GM23338 (cell line): ENCODE data around the gene RAB34. TPM values are rescaled to one million over a fixed set of nuclear protein-coding genes. Genes with fewer than 3 reads are reported as not detected.

Experiments
- ATAC-seq: fragments of 200-7000 bp; cut with Tn5 transposase; 3 replicates; pipeline ENCODE4 v1.9.1; 2020
- DNase-seq: peaks from one replicate; pipeline ENCODE4 v3.0.0-alpha.2; 2015; ENCODE audit warnings: low spot score
- H2AFZ ChIP-seq: fragments of 200-600 bp; sonication (generic); 2 replicates; pipeline ENCODE4 v1.8.0; 2016; ENCODE audit warnings: antibody characterized with exemption, mild to moderate bottlenecking, moderate library complexity
- H3F3A ChIP-seq: fragments of 200-600 bp; sonication (generic); replicated peaks from 2 replicates; pipeline ENCODE4 v1.8.0; 2017; ENCODE audit warnings: antibody characterized with exemption, mixed run types, low read depth
- H3K27ac ChIP-seq: fragments of 200-600 bp; sonication (generic); 2 replicates; pipeline ENCODE4 v1.6.1; 2016; ENCODE audit warnings: low read depth
- H3K27me3 ChIP-seq: fragments of 200-600 bp; sonication (generic); 2 replicates; pipeline ENCODE4 v1.8.0; 2016; ENCODE audit warnings: mild to moderate bottlenecking, mixed run types, moderate library complexity; ENCODE audit not compliant: insufficient read depth
- H3K36me3 ChIP-seq: fragments of 200-600 bp; sonication (generic); 2 replicates; pipeline ENCODE4 v1.8.0; 2016; ENCODE audit warnings: mild to moderate bottlenecking; ENCODE audit not compliant: insufficient read depth
- H3K4me1 ChIP-seq: fragments of 200-600 bp; sonication (generic); 2 replicates; pipeline ENCODE4 v1.8.0; 2016; ENCODE audit warnings: mild to moderate bottlenecking, moderate library complexity; ENCODE audit not compliant: insufficient read depth
- H3K4me2 ChIP-seq: fragments of 200-600 bp; sonication (generic); 2 replicates; pipeline ENCODE4 v1.7.1; 2017; ENCODE audit warnings: mixed run types
- H3K4me3 ChIP-seq: fragments of 200-600 bp; sonication (generic); 2 replicates; pipeline ENCODE4 v1.6.1; 2016; ENCODE audit warnings: mixed run types
- H3K79me2 ChIP-seq: fragments of 200-600 bp; sonication (generic); replicated peaks from 2 replicates; pipeline ENCODE4 v1.8.0; 2017; ENCODE audit warnings: mild to moderate bottlenecking; ENCODE audit not compliant: insufficient read depth
- H3K9me2 ChIP-seq: fragments of 200-600 bp; sonication (generic); 2 replicates; pipeline ENCODE4 v1.8.0; 2017; ENCODE audit not compliant: insufficient read depth
- H4K20me1 ChIP-seq: fragments of 200-600 bp; sonication (generic); replicated peaks from 2 replicates; pipeline ENCODE4 v1.8.0; 2017; ENCODE audit warnings: mild to moderate bottlenecking; ENCODE audit not compliant: insufficient read depth
- H3K27ac Mint-ChIP-seq: 2 replicates; pipeline ENCODE4 v1.8.0; 2020; ENCODE audit warnings: inconsistent platforms, mild to moderate bottlenecking, moderate library complexity, mixed read lengths
- H3K27me3 Mint-ChIP-seq: 3 replicates; pipeline ENCODE4 v1.8.0; 2022; ENCODE audit warnings: low read depth, mild to moderate bottlenecking, moderate library complexity, mixed read lengths, inconsistent platforms; ENCODE audit not compliant: insufficient read depth, poor library complexity
- H3K36me3 Mint-ChIP-seq: 3 replicates; pipeline ENCODE4 v1.8.0; 2021; ENCODE audit warnings: low read depth, mild to moderate bottlenecking, inconsistent platforms, moderate library complexity, mixed read lengths
- H3K4me1 Mint-ChIP-seq: 3 replicates; pipeline ENCODE4 v1.8.0; 2020; ENCODE audit warnings: mild to moderate bottlenecking, inconsistent platforms, mixed read lengths
- H3K4me3 Mint-ChIP-seq: 3 replicates; pipeline ENCODE4 v1.8.0; 2021; ENCODE audit warnings: moderate library complexity, mild to moderate bottlenecking, inconsistent platforms, mixed read lengths
- H3K9me3 Mint-ChIP-seq: 3 replicates; pipeline ENCODE4 v1.8.0; 2020; ENCODE audit warnings: moderate library complexity, mild to moderate bottlenecking, inconsistent platforms, mixed read lengths
- CREB1 ChIP-seq: fragments of 250-450 bp; sonication (Bioruptor Pico); IDR thresholded peaks from 2 replicates; pipeline ENCODE4 v1.5.0; 2020; ENCODE audit warnings: low read depth, mild to moderate bottlenecking, moderate library complexity
- EZH2 ChIP-seq: fragments of 200-600 bp; sonication (generic); IDR thresholded peaks from one replicate; pipeline ENCODE4 v1.8.0; 2017; ENCODE audit warnings: antibody characterized with exemption, mild to moderate bottlenecking, low read depth; ENCODE audit not compliant: unreplicated experiment
- EZH2phosphoT487 ChIP-seq: fragments of 200-600 bp; sonication (generic); IDR thresholded peaks from one replicate; pipeline ENCODE4 v1.8.1; 2018; ENCODE audit warnings: antibody characterized with exemption; ENCODE audit not compliant: unreplicated experiment
- JUNB ChIP-seq: IDR thresholded peaks from one replicate; pipeline ENCODE4 v1.6.1; 2016; ENCODE audit warnings: antibody characterized with exemption; ENCODE audit not compliant: unreplicated experiment
- POLR2AphosphoS5 ChIP-seq: IDR thresholded peaks from 2 replicates; pipeline ENCODE4 v1.6.1; 2016; ENCODE audit warnings: antibody characterized with exemption, low read depth
- ZNF114 ChIP-seq: fragments of 250-450 bp; sonication (Bioruptor Pico); IDR thresholded peaks from 2 replicates; pipeline ENCODE4 v1.5.0; 2020; ENCODE audit warnings: mild to moderate bottlenecking, moderate library complexity
- ZNF331 ChIP-seq: fragments of 250-450 bp; sonication (Bioruptor Pico); IDR thresholded peaks from 2 replicates; pipeline ENCODE4 v1.5.0; 2020; ENCODE audit warnings: low read depth, mild to moderate bottlenecking, moderate library complexity
- polyA plus RNA-seq: library from polyadenylated mRNA; unstranded; fragments of >200 nt; fragmentation: Nextera tagmentation; extraction: Ambion mirVana; gene quantifications from 2 replicates; pipeline ENCODE4 v1.2.1, GENCODE V29; 2016
- total RNA-seq: library from RNA; depleted of rRNA; stranded (reverse); fragments of >200 nt; shearing (Covaris generic); gene quantifications from 2 replicates; pipeline ENCODE4 v1.2.3, GENCODE V29; 2014
- TF ChIP-seq, protein P1 (sequence below): IDR thresholded peaks from one replicate; pipeline ENCODE4 v1.6.1; 2018; ENCODE audit warnings: antibody characterized with exemption; ENCODE audit not compliant: unreplicated experiment
- TF ChIP-seq, protein P2 (sequence below): IDR thresholded peaks from 2 replicates; pipeline ENCODE4 v1.6.1; 2016; ENCODE audit warnings: antibody characterized with exemption

RAB34 gene
- total and polyA plus RNA-seq, 2 experiments from 2014 or later, result 184 to 394 TPM

GRCh38 chr17:28737770-28738679, 20.4 kb upstream of the RAB34 start:
- no peak overlapping the region for H3K27ac ChIP-seq
- peaks cover 11% of the 10 kb centered on the region for H3K27me3 Mint-ChIP-seq
- H3K4me3 ChIP-seq, result no peak overlapping the region
- no peak overlapping the region for H3K4me2 ChIP-seq
- no peaks in the 10 kb centered on the region for H4K20me1 ChIP-seq
- H3K4me3 Mint-ChIP-seq, result no peak overlapping the region
- H3K27ac Mint-ChIP-seq, result no peak overlapping the region; the same call in 1 of the 2 replicates
- TF ChIP-seq POLR2AphosphoS5 (no peak), ZNF114 (CRISPR knock-in tag) (no peak), JUNB (no peak)
- TF ChIP-seq, protein P1, sequence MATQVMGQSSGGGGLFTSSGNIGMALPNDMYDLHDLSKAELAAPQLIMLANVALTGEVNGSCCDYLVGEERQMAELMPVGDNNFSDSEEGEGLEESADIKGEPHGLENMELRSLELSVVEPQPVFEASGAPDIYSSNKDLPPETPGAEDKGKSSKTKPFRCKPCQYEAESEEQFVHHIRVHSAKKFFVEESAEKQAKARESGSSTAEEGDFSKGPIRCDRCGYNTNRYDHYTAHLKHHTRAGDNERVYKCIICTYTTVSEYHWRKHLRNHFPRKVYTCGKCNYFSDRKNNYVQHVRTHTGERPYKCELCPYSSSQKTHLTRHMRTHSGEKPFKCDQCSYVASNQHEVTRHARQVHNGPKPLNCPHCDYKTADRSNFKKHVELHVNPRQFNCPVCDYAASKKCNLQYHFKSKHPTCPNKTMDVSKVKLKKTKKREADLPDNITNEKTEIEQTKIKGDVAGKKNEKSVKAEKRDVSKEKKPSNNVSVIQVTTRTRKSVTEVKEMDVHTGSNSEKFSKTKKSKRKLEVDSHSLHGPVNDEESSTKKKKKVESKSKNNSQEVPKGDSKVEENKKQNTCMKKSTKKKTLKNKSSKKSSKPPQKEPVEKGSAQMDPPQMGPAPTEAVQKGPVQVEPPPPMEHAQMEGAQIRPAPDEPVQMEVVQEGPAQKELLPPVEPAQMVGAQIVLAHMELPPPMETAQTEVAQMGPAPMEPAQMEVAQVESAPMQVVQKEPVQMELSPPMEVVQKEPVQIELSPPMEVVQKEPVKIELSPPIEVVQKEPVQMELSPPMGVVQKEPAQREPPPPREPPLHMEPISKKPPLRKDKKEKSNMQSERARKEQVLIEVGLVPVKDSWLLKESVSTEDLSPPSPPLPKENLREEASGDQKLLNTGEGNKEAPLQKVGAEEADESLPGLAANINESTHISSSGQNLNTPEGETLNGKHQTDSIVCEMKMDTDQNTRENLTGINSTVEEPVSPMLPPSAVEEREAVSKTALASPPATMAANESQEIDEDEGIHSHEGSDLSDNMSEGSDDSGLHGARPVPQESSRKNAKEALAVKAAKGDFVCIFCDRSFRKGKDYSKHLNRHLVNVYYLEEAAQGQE, result no peak
- no peak overlapping the region for H2AFZ ChIP-seq
- H3K4me1 Mint-ChIP-seq, result peaks cover 5% of the 10 kb centered on the region; the same call in 2 of the 3 replicates
- H3K9me2 ChIP-seq, result no peaks in the 10 kb centered on the region
- no peak for ATAC-seq
- peaks cover 38% of the 10 kb centered on the region for H3K36me3 Mint-ChIP-seq
- peaks cover 11% of the 10 kb centered on the region; the same call in 1 of the 2 replicates for H3K4me1 ChIP-seq
- H3K79me2 ChIP-seq, result no peaks in the 10 kb centered on the region
- no peak for DNase-seq
- H3K27me3 ChIP-seq, result no peaks in the 10 kb centered on the region
- H3F3A ChIP-seq, result 0 out of 2 replicates have a peak, but pooled peaks cover 3% of the 10 kb centered on the region
- no peaks in the 10 kb centered on the region; the same call in 1 of the 2 replicates for H3K36me3 ChIP-seq
- no peaks in the 10 kb centered on the region; the same call in 2 of the 3 replicates for H3K9me3 Mint-ChIP-seq

GRCh38 chr17:28737316-28737715, 19.6 kb upstream of the RAB34 start:
- Mint-ChIP-seq H3K4me3 (no peak overlapping the region), H3K27me3 (peaks cover 9% of the 10 kb centered on the region)
- H3K27me3 ChIP-seq, result no peaks in the 10 kb centered on the region
- TF ChIP-seq ZNF114 (CRISPR knock-in tag) (no peak), EZH2phosphoT487 (no peak), EZH2 (no peak), CREB1 (no peak), ZNF331 (CRISPR knock-in tag) (no peak)
- TF ChIP-seq, protein P2, sequence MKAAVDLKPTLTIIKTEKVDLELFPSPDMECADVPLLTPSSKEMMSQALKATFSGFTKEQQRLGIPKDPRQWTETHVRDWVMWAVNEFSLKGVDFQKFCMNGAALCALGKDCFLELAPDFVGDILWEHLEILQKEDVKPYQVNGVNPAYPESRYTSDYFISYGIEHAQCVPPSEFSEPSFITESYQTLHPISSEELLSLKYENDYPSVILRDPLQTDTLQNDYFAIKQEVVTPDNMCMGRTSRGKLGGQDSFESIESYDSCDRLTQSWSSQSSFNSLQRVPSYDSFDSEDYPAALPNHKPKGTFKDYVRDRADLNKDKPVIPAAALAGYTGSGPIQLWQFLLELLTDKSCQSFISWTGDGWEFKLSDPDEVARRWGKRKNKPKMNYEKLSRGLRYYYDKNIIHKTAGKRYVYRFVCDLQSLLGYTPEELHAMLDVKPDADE, result no peak

More at GRCh38 chr17:28737316-28737715, 19.6 kb upstream of the RAB34 start:
- no peak overlapping the region for H2AFZ ChIP-seq
- no peak overlapping the region for H3K27ac ChIP-seq
- H3K36me3 ChIP-seq, result no peaks in the 10 kb centered on the region; the same call in 1 of the 2 replicates
- no peaks in the 10 kb centered on the region for H4K20me1 ChIP-seq
- peaks cover 3% of the 10 kb centered on the region; the same call in 2 of the 3 replicates for H3K4me1 Mint-ChIP-seq
- no peaks in the 10 kb centered on the region for H3K9me2 ChIP-seq
- H3K4me2 ChIP-seq, result no peak overlapping the region
- peaks cover 37% of the 10 kb centered on the region for H3K36me3 Mint-ChIP-seq
- no peak for DNase-seq
- H3K79me2 ChIP-seq, result no peaks in the 10 kb centered on the region
- no peaks in the 10 kb centered on the region; the same call in 2 of the 3 replicates for H3K9me3 Mint-ChIP-seq
- H3K4me1 ChIP-seq, result peaks cover 4% of the 10 kb centered on the region; the same call in 1 of the 2 replicates
- no peak overlapping the region for H3K27ac Mint-ChIP-seq
- no peak overlapping the region for H3K4me3 ChIP-seq
- ATAC-seq, result no peak
- 0 out of 2 replicates have a peak, but pooled peaks cover 3% of the 10 kb centered on the region for H3F3A ChIP-seq
